HG03045 (cell line): Measurements from ENCODE around the gene CACNG7.

ENCODE experiments used
- ATAC-seq: cut with Tn5 transposase; IDR thresholded peaks from one replicate; pipeline ENCODE4 v1.9.1; 2021; ENCODE audit warnings: mild to moderate bottlenecking, moderate library complexity; ENCODE audit not compliant: unreplicated experiment

Gene CACNG7

DNA sequence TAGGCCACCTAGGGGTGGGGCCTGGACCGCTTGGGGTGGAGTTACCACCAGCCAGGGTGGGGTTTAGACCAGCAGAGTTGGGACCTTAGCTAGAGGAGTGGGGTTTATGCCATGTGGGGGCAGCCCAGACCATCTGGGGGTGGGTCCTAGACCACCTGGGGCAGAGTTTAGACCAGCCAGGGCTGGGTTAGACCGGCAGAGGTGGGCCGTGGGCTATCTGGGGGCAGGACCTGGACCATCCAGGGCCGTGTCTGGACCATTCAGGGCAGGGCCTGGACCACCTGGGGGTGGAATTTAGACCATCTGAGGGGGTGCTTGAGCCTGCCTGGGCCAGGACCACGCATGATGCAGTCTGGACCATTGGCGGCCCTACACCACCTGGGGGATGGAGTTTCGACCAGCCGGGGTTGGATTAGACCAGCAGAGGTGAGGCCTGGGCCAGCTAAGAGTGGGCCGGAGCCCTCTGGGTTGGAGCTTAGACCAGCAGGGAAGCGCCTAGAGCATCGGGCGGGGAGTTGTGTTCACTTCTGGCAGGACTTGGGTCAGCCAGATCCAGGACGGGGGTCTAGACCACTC, 72.4 kb downstream of the CACNG7 start:
- no peak for ATAC-seq

DNA sequence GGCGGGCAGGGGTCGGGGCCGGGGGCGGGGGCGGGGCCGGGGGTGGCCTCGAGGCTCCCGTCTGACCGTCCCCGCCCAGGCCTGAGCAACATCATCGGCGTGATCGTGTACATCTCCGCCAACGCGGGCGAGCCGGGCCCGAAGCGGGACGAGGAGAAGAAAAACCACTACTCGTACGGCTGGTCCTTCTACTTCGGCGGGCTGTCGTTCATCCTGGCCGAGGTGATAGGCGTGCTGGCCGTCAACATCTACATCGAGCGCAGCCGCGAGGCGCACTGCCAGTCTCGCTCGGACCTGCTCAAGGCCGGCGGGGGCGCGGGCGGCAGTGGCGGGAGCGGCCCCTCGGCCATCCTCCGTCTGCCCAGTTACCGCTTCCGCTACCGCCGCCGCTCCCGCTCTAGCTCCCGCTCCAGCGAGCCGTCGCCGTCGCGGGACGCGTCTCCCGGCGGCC, 72.9 kb downstream of the CACNG7 start:
- no peak for ATAC-seq

DNA sequence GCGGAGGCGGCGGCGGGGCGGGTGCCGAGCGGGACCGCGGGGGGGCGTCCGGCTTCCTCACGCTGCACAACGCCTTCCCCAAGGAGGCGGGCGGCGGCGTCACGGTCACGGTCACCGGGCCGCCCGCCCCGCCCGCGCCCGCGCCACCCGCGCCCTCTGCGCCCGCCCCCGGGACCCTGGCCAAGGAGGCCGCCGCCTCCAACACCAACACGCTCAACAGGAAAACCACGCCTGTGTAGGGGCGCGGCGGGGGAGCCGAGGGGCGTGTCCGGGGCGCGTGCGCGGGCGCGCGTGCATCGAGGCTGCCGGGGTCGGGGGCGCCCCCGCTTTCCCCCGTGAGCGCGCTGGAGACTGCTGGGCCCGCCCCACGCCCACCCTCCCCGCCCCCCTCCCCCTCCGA, 73.5 kb downstream of the CACNG7 start:
- ATAC-seq = no peak

- no peak for ATAC-seq
Measured at GRCh38 chr19:53983457-53984289, 74.6 kb downstream of the CACNG7 start.

DNA sequence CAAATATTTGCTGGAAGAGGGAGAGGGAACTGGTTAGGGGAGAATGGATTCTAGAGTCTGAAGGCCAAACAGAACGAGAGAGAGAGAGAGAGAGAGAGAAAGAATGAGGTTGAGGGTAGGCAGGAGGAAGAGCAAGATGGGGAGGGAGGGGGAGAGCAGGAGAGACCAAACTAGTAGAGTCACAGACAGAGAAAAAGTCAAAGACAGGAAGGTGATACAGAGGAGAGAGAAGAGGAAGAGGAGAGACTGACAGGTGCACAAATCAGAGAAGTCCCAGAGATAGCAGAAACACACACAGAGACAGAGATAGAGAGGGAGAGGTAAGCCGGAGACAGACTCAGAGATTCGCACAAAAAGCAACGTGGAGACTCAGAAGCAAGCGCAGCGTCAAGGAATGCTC, 76.8 kb downstream of the CACNG7 start:
- ATAC-seq = no peak

- no peak for ATAC-seq
Measured at GRCh38 chr19:53988981-53989380, 79.9 kb downstream of the CACNG7 start.

GRCh38 chr19:53989600-53990533, 80.8 kb downstream of the CACNG7 start:
- no peak for ATAC-seq

GRCh38 chr19:53991224-53992113, 82.4 kb downstream of the CACNG7 start, which contains the start of gene CACNG6:
TSS of gene CACNG6 (plus strand) at chr19:53991637. CDS start at chr19:53992878, 1,241 bp downstream.
- ATAC-seq = no peak

GRCh38 chr19:53992211-53992610, 83.1 kb downstream of the CACNG7 start:
- ATAC-seq = no peak

DNA sequence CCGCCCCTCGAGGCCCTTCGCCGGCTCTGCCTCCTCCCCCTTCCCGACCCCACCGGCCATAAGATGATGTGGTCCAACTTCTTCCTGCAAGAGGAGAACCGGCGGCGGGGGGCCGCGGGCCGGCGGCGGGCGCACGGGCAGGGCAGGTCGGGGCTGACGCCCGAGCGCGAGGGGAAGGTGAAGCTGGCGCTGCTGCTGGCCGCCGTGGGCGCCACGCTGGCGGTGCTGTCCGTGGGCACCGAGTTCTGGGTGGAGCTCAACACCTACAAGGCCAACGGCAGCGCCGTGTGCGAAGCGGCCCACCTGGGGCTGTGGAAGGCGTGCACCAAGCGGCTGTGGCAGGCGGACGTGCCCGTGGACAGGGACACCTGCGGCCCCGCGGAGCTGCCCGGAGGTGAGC, 83.7 kb downstream of the CACNG7 start:
- no peak for ATAC-seq

GRCh38 chr19:53993448-53993847, 84.4 kb downstream of the CACNG7 start:
- no peak for ATAC-seq
